K562 (cell line): ENCODE results near the gene MITF. TPM values are rescaled to one million over a fixed set of nuclear protein-coding genes. Genes with fewer than 3 reads are reported as not detected.

ENCODE experiments used
- ATAC-seq: fragments of 200-7000 bp; cut with Tn5 transposase; 3 replicates; pipeline ENCODE4 v1.9.1; 2020; ENCODE audit warnings: moderate library complexity
- BruUV-seq: library from RNA; stranded (reverse); fragments of 400-500 nt; replicated peaks from 2 replicates; lab custom pipeline; 2021; lab: Mats Ljungman, UMichigan
- CTCF ChIA-PET: fragments of 300-600 bp; formaldehyde crosslinking; extraction: SDS; loops from one replicate; lab custom pipeline; 2021; ENCODE audit warnings: low intra/inter-chr PET ratio; lab: Yijun Ruan, JAX
- POLR2A ChIA-PET: fragments of 300-600, 350-650 bp; sonication (Branson Sonifier 250); formaldehyde crosslinking; extraction: SDS; loops from one replicate; lab custom pipeline; 2021; ENCODE audit warnings: antibody characterized with exemption, inconsistent platforms; lab: Yijun Ruan, JAX
- DNase-seq, 4 experiments: peaks; one replicate each; pipeline versions ENCODE4 v3.0.0 to v3.0.0-alpha.2; 2011 to 2018; ENCODE audit warnings: low spot score in 3 of 4, mixed read lengths in 3 of 4; ENCODE audit errors: extremely low read depth in 1 of 4
- FAIRE-seq: peaks from 2 replicates; lab custom pipeline; 2011; peaks lifted over from hg19 to GRCh38; lab: Jason Lieb, UNC
- H2AFZ ChIP-seq: 2 replicates; pipeline ENCODE4 v1.6.0; 2011; ENCODE audit warnings: low read depth, low read length, control low read depth, inconsistent platforms
- H3K27ac ChIP-seq: fragments of 200-600 bp; 3 replicates; pipeline ENCODE4 v1.8.0; 2011; ENCODE audit warnings: low read depth, mild to moderate bottlenecking, control low read depth, inconsistent platforms, low read length, moderate library complexity, mixed read lengths; ENCODE audit errors: extremely low read depth
- H3K27me3 ChIP-seq, 2 experiments: fragments of 300-600 bp in 1 of 2; 2 replicates in 1 of 2; 3 replicates in 1 of 2; pipeline versions ENCODE4 v1.6.0 to v1.8.0; 2011; ENCODE audit warnings: inconsistent platforms in 2 of 2, low read length in 2 of 2, mild to moderate bottlenecking in 1 of 2, mixed read lengths in 1 of 2, moderate library complexity in 1 of 2; ENCODE audit not compliant: control insufficient read depth in 2 of 2, insufficient read depth in 2 of 2
- H3K36me3 ChIP-seq: fragments of 300-600 bp; 3 replicates; pipeline ENCODE4 v1.8.0; 2011; ENCODE audit warnings: mild to moderate bottlenecking, low read length, inconsistent platforms; ENCODE audit not compliant: control insufficient read depth, insufficient read depth
- H3K4me1 ChIP-seq, 2 experiments: fragments of 200-600 bp in 1 of 2; replicated peaks in 1 of 2; 2 replicates in 1 of 2; 3 replicates in 1 of 2; pipeline versions ENCODE4 v1.5.1 to v1.8.0; 2011; ENCODE audit warnings: inconsistent platforms in 2 of 2, low read length in 2 of 2, mild to moderate bottlenecking in 1 of 2, mixed read lengths in 1 of 2, moderate library complexity in 1 of 2; ENCODE audit not compliant: control insufficient read depth in 2 of 2, insufficient read depth in 2 of 2
- H3K4me2 ChIP-seq: 2 replicates; pipeline ENCODE4 v1.6.1; 2011; ENCODE audit warnings: low read length, control low read depth, inconsistent platforms, mixed read lengths; ENCODE audit not compliant: insufficient read depth
- H3K4me3 ChIP-seq: fragments of 200-600 bp; sonication (generic), shearing (Covaris generic); 2 replicates; pipeline ENCODE4 v1.5.1; 2016; ENCODE audit warnings: control low read depth, inconsistent platforms
- H3K79me2 ChIP-seq: fragments of 200-600 bp; 3 replicates; pipeline ENCODE4 v1.8.0; 2011; ENCODE audit warnings: low read length, inconsistent platforms; ENCODE audit not compliant: control insufficient read depth, insufficient read depth
- H3K9ac ChIP-seq, 2 experiments: 2 replicates each; pipeline versions ENCODE4 v1.6.0 to v1.6.1; 2011; ENCODE audit warnings: low read depth in 2 of 2, low read length in 2 of 2, control low read depth in 1 of 2, inconsistent platforms in 1 of 2, mild to moderate bottlenecking in 1 of 2, mixed read lengths in 1 of 2; ENCODE audit not compliant: insufficient read depth in 1 of 2
- H3K9me1 ChIP-seq: one replicate; pipeline ENCODE4 v1.6.0; 2011; ENCODE audit warnings: inconsistent platforms, mild to moderate bottlenecking, low read length, moderate library complexity; ENCODE audit not compliant: control insufficient read depth, insufficient read depth
- H3K9me3 ChIP-seq: replicated peaks from 2 replicates; pipeline ENCODE4 v1.5.1; 2011; ENCODE audit warnings: low read depth, low read length, inconsistent platforms; ENCODE audit not compliant: control insufficient read depth, insufficient read depth
- H4K20me1 ChIP-seq: replicated peaks from 2 replicates; pipeline ENCODE4 v1.6.1; 2011; ENCODE audit warnings: low read length, inconsistent platforms, mixed read lengths; ENCODE audit not compliant: control insufficient read depth, insufficient read depth
- MCM7 ChIP-seq, 2 experiments: fragments of 450-650 bp; IDR thresholded peaks; 2 replicates each; pipeline ENCODE4 v1.6.1; 2016 to 2018
- RNF2 ChIP-seq: sonication (generic); IDR thresholded peaks from 2 replicates; pipeline ENCODE4 v1.6.1; 2016
- ZNF830 ChIP-seq: fragments of 250-450 bp; sonication (Bioruptor Pico); IDR thresholded peaks from 2 replicates; pipeline ENCODE4 v1.5.0; 2021; ENCODE audit warnings: mild to moderate bottlenecking
- WGBS: fragments of 100-300 bp; shearing (Covaris generic); methylation state at CpG from one replicate; pipeline ENCODE4 v1.1.6; 2016; ENCODE audit warnings: low coverage, mixed read lengths; ENCODE audit not compliant: insufficient coverage; ENCODE audit errors: missing lambda C conversion rate; 5-methylcytosine and 5-hydroxymethylcytosine counted together
- in situ Hi-C: fragments of 300-500 bp; cut with MboI; formaldehyde crosslinking; loops from 4 replicates; pipeline ENCODE4 v1.15.0; 2018; ENCODE audit warnings: inconsistent platforms, mixed read lengths
- intact Hi-C: fragments of 100-400 bp; cut with micrococcal nuclease; formaldehyde crosslinking; loops from 2 replicates; pipeline ENCODE4 v1.14.2; 2022
- polyA plus RNA-seq, 8 experiments: library from polyadenylated mRNA; depleted of rRNA in 4 of 8; stranded (reverse) in 5 of 8; unstranded in 3 of 8; fragments of >200 nt; fragmentation: Nextera tagmentation in 2 of 8; fragmentation: Illumina TruSeq in 1 of 8; extraction: Ambion mirVana in 2 of 8; extraction: Trizol in 1 of 8; gene quantifications; 2 replicates each; pipeline versions ENCODE4 v1.2.1 to v1.2.3, GENCODE V29; 2011 to 2014; ENCODE audit warnings: inconsistent platforms in 1 of 8, missing spikeins in 1 of 8
- total RNA-seq, 7 experiments: library from RNA; depleted of rRNA in 6 of 7; stranded (reverse); fragments of >200 nt in 6 of 7; fragmentation: Illumina TruSeq in 2 of 7; extraction: Trizol in 2 of 7; gene quantifications; 2 replicates each; pipeline versions ENCODE4 v1.2.1 to v1.2.3, GENCODE V29; 2011 to 2021; ENCODE audit warnings: low replicate concordance in 1 of 7
- TF ChIP-seq, protein P1 (sequence below): sonication (generic); formaldehyde crosslinking; IDR thresholded peaks from 2 replicates; pipeline ENCODE4 v1.8.0; 2023; ENCODE audit warnings: mild to moderate bottlenecking, missing genetic modification reagents

MITF gene
- total and polyA plus RNA-seq, 9 of the 15 experiments (the other 6 are each of a cell fraction or from before 2014, with no cell fraction given) = 5.6 to 14.9 (median 11.1) TPM

DNA sequence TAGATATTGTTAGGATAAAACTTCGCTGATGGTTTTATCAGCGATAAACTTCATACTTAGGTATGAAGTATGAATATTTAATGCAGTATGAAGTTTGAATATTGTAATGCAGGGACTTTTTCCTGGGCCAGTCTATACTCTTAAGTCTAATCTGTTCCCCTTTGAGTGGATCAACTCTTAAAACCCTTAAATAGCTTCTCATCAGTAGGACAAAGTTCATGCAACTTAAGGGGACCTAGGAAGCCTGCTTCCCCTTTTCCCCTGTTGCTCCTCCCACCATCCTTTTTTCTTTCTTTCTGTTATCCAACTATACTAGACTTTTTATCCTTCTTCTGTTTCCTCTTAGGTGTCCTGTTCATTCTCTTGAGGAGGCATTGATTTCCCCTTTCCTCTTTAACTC lies 78.7 kb downstream of the MITF start (continued):
- TF ChIP-seq, protein P1, sequence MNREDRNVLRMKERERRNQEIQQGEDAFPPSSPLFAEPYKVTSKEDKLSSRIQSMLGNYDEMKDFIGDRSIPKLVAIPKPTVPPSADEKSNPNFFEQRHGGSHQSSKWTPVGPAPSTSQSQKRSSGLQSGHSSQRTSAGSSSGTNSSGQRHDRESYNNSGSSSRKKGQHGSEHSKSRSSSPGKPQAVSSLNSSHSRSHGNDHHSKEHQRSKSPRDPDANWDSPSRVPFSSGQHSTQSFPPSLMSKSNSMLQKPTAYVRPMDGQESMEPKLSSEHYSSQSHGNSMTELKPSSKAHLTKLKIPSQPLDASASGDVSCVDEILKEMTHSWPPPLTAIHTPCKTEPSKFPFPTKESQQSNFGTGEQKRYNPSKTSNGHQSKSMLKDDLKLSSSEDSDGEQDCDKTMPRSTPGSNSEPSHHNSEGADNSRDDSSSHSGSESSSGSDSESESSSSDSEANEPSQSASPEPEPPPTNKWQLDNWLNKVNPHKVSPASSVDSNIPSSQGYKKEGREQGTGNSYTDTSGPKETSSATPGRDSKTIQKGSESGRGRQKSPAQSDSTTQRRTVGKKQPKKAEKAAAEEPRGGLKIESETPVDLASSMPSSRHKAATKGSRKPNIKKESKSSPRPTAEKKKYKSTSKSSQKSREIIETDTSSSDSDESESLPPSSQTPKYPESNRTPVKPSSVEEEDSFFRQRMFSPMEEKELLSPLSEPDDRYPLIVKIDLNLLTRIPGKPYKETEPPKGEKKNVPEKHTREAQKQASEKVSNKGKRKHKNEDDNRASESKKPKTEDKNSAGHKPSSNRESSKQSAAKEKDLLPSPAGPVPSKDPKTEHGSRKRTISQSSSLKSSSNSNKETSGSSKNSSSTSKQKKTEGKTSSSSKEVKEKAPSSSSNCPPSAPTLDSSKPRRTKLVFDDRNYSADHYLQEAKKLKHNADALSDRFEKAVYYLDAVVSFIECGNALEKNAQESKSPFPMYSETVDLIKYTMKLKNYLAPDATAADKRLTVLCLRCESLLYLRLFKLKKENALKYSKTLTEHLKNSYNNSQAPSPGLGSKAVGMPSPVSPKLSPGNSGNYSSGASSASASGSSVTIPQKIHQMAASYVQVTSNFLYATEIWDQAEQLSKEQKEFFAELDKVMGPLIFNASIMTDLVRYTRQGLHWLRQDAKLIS (CRISPR knock-in tag) = no peak
- TF ChIP-seq MCM7 (IDR thresholded peaks at IDR 0.05) (no peak), ZNF830 (no peak)

DNA sequence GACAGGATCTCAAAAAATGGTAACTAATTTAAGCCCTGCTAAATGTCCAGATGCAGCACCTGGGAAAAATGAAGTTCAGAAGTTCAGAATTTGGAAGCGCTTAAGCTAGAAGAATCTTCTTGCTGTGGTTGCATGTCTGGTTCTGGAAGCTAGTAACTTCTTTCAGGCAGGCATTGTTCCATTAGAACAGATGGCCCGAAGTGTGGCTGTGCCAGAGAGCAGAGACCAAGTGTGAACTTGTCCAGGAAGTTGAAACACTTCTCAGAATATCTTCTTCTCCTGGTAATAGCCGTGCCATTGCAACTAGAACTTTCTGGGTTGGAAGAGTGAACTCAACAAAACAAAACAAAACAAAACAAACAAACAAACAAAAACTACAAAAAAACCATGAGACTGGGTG lies 80.0 kb downstream of the MITF start:
- CTCF ChIA-PET = no interaction called here
- Histone ChIP-seq H4K20me1 (no peaks in the 10 kb centered on the region), H3K27ac (no peak overlapping the region), H3K79me2 (peaks cover 19% of the 10 kb centered on the region), H3K4me3 (no peak overlapping the region), H3K27me3 (no peaks in the 10 kb centered on the region), H2AFZ (no peak overlapping the region), H3K4me2 (no peak overlapping the region), H3K9me3 (no peaks in the 10 kb centered on the region), H3K9ac (no peak overlapping the region), H3K36me3 (no peaks in the 10 kb centered on the region), H3K9me1 (no peaks in the 10 kb centered on the region), H3K4me1 (peaks cover 0 to 9% of the 10 kb centered on the region in 2 experiments; a peak in 1 of 5 replicates)
- TF ChIP-seq RNF2 = no peak
- intact Hi-C loops (no loop called here), in situ Hi-C loops (no loop called here)
- ATAC-seq = no peak
- POLR2A ChIA-PET = interaction anchor here (0.9 kb wide), 1 partner anchor 29 kb away, joined by 3 read pairs; no protein-coding TSS in a partner anchor
- 63% methylated on average over 3 of the region's 3 CpGs for WGBS
- no TSS peak for BruUV-seq
- no peak for DNase-seq
- no peak for FAIRE-seq
